GM18526 (cell line): ENCODE data around the gene EGFLAM.

Experiments
- POLR2A ChIP-seq: IDR thresholded peaks from 3 replicates; pipeline ENCODE4 v1.6.1; 2011; ENCODE audit not compliant: insufficient read length; ENCODE audit errors: extremely low read depth

EGFLAM gene

DNA sequence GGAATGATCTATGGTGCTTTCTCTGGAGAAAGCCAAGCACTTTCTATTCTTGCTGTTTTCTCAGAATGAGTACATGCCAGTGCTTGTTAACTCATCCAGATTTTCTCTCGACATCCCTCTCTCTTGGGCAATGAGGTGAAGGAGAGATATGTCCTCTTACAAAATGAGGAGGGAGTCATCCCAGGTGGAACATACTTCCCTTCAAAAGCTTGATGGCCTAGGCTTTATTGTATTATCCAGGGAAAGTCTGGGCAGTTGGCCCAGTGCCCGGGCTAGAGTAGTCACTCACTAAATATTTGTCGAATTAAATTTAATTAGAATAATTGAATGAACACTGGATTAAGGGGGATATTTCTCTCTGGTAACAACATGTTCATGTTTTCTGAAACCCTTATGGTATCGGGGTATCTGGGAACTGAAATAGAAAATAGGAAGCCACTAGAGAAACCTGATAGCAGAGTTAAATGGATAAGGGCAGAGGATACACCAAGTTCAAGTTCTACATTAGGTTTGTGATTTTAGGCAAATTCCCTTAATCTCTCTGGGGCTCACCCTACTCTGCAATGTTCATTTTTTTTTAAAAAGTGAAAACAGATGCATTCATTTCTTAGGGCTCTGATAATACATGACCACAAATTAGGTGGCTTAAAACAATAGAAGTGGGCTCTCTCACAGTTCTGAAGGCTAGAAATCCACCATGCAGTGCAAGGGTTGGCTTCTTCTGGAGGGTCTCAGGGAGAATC lies 198.5 kb downstream of the EGFLAM start:
- TF ChIP-seq POLR2A = no peak

GRCh38 chr5:38458174-38458573 lies 199.8 kb downstream of the EGFLAM start:
- TF ChIP-seq POLR2A = no peak

- TF ChIP-seq POLR2A = no peak
Observed at GRCh38 chr5:38462976-38463633, 204.7 kb downstream of the EGFLAM start.

DNA sequence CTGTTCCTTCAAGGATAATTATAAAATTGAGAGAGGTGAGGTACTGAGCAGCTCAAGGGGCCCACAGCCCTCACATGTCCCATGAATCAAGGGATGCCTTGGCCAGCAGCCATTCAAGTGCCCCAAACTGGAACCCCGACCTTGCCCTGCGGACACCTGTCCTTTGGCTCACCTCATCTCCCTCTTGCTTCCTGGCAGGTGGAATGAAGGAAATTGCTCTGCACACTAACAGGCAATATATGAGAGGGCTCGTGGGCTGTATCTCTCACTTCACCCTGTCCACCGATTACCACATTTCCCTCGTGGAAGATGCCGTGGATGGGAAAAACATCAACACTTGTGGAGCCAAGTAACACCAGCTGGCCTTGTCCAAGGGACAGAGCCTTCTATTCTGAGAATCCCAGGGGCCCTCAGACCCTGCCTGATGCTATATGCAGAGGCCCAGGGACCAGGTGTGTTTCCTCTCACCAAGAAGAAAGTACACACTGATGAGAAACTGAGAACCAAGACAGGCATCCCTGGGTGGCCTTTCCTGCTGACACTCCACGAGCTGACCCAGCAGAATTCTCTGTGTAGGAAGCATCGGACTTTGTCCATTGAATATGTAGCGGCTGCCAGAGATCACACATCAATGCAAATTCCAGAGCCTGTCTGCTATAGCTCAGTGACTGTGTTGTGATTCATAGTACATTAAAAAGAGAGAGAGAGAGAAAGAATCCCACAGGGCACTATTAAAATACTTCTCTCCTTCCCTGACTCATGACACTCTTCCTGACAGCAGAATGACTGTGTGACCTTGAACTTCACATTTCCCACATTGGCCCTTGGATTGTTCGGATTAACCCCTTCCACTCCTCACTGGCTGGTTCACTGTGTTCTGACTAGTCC lies 205.5 kb downstream of the EGFLAM start:
- no peak for TF ChIP-seq POLR2A

GRCh38 chr5:38465061-38465460 lies 206.7 kb downstream of the EGFLAM start:
- no peak for TF ChIP-seq POLR2A

- no peak for TF ChIP-seq POLR2A
Observed at GRCh38 chr5:38465702-38466423, 207.5 kb downstream of the EGFLAM start.

DNA sequence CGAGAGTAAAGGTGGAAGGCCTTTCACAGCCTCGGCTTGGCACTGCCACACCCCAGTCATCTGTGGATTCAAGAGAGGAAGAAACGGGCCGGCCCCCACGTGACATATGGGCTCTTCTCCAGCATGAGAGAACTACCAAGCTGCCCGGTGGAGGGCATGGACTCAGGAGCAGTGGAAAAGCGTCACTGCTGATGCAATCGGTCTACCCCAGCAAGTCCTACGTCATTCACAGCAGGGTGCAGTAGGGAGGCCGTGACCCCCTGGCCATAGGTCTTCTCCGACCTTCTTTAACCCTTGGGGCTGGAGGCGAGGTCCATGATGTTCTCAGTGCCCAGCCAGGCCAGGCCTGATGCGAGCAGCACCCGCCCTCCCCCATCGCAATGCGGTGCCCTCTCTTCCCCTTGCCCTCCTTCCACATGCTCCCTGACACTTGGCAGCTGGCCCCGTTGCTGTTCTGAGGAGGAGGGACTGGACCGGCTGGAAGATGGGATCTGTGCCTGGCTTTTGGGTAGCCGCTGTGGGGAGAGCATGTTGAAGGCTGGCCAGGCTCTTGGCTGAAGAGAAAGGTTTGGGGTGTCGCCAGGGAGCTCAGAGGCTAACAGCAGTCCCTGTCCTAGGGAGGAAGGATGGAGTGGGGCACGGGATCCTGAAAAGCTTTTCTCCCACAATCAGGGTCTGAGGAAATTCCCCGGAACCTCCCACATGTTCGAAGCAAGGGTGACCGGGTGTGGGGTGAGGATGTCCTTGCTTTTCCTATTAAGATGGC lies 208.2 kb downstream of the EGFLAM start:
- TF ChIP-seq POLR2A = no peak

- no peak for TF ChIP-seq POLR2A
Observed at GRCh38 chr5:38467353-38468040, 209.1 kb downstream of the EGFLAM start.

GRCh38 chr5:38468202-38468673 lies 209.9 kb downstream of the EGFLAM start:
- TF ChIP-seq POLR2A = no peak

DNA sequence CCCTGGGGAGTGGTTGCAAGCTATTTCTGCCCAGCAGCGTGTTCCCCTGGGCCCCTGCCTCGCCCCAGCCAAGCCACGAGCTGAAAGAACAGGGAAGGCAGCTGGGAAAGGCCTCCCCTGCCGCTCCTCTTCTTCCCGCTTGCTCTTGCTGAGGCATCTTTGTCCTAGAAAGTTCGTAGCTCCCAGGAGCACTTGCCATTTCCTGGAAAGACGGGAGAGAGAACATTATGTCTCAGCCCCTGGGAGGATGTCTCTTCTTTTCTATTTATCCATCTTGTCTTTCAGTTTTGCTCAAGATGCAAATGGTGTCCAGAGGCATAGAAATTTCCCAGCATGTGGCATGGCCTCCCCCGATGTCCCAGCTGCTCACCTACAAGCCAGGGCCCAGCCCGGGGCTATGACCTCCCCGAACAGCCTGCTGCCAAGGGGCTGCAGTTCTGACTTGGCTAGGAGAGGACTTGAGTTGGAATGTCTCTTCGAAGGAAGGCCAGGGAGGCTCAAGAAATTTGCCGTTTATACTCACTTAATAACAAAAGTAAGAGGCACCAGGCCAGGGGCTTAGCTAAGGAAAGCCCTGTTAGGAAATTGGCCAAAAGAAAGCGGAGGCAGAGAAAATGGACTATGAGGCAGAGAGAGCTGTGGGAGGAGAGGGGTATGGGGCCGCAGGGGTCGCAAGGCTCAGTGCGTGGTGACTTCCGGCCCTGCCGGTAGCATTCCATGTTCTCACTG lies 210.8 kb downstream of the EGFLAM start:
- no peak for TF ChIP-seq POLR2A

DNA sequence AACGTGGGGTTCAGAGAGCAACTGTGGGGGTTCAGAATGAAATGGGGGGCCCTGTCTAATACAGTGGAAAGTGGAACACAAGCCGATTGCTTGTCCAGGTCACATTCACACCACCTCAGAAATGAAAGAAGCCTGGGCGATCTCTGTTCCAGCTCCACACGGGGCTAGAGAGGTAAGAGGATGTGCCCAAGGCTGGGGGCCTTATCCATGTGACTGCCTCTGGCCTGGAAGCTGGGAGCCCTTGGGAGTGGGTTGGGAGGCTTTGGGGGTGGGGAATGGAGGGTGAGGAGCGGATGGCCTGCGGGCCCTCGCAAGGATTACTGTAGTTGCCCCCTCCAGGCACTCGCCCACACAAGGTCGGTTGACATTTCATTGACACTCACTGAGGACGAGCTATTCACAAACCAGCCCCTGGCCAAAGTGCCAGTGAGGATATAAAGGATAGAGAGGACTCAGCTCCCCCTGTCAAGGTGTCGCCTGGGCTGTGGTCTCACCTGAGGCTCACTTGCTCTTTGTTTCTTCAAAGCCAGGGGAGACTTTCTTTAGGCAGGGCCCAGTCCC lies 211.4 kb downstream of the EGFLAM start:
- no peak for TF ChIP-seq POLR2A

GRCh38 chr5:38471709-38472108 lies 213.3 kb downstream of the EGFLAM start:
- no peak for TF ChIP-seq POLR2A

DNA sequence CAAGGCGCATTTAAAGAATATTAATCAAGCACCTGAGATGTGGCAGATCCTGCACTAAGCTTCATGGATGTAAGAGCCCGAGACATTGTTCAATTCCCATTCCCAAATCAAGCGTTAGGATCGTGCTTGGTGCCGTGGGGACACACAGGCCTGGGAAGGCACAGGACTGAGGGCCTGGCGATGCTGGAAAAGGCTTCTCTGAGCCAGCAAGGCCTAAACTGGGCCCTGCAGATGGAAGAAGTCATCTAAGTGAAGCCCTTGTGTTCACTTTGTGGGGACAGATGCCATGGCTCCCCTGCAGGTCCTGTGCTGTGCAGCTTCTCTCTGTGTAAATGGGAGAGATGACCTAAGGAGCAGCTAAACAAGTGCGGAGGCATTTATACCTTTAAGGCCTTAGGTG lies 214.2 kb downstream of the EGFLAM start:
- TF ChIP-seq POLR2A = no peak
